ENCODE results near the gene ARMC10.

ARMC10 gene

GRCh38 chr7:103065667-103066066 is 9.3 kb upstream of the ARMC10 start:
- H3K9me3 ChIP-seq: no peaks in the 10 kb centered on the region
- no peaks in the 10 kb centered on the region for H3K4me1 ChIP-seq (ENCODE audit: control insufficient read depth in 1 of 2, insufficient read depth in 1 of 2, low read depth in 1 of 2, low read length in 1 of 2)
- H3K4me3 ChIP-seq (ENCODE audit: low read depth in 1 of 2, low read length in 1 of 2): no peak overlapping the region
- no peaks in the 10 kb centered on the region for H3K27me3 ChIP-seq
- TF ChIP-seq CTCF (IDR thresholded peaks at IDR 0.05): no peak
- no peak overlapping the region for H3K27ac ChIP-seq
- H3K36me3 ChIP-seq: no peaks in the 10 kb centered on the region

- H3K9me3 ChIP-seq: no peaks in the 10 kb centered on the region
- peaks cover 0 to under 1% of the 10 kb centered on the region in 2 experiments for H3K4me1 ChIP-seq (ENCODE audit: control insufficient read depth in 1 of 2, insufficient read depth in 1 of 2, low read depth in 1 of 2, low read length in 1 of 2)
- TF ChIP-seq CTCF (IDR thresholded peaks at IDR 0.05): no peak
These were observed 6.2 kb upstream of the ARMC10 start for GRCh38 chr7:103068414-103069403.

GRCh38 chr7:103071000-103071399 is 3.9 kb upstream of the ARMC10 start:
- H3K36me3 ChIP-seq: no peaks in the 10 kb centered on the region
- no peaks in the 10 kb centered on the region for H3K9me3 ChIP-seq
- H3K27ac ChIP-seq: no peak overlapping the region
- peaks cover 15 to 16% of the 10 kb centered on the region in 2 experiments for H3K4me1 ChIP-seq (ENCODE audit: control insufficient read depth in 1 of 2, insufficient read depth in 1 of 2, low read depth in 1 of 2, low read length in 1 of 2)
- no peaks in the 10 kb centered on the region for H3K27me3 ChIP-seq
- no peak overlapping the region for H3K4me3 ChIP-seq (ENCODE audit: low read depth in 1 of 2, low read length in 1 of 2)
- TF ChIP-seq CTCF (IDR thresholded peaks at IDR 0.05): no peak

More at GRCh38 chr7:103068414-103069403, 6.2 kb upstream of the ARMC10 start:
- H3K36me3 ChIP-seq: no peaks in the 10 kb centered on the region
- H3K27me3 ChIP-seq: no peaks in the 10 kb centered on the region
- no peak overlapping the region for H3K27ac ChIP-seq
- H3K4me3 ChIP-seq (ENCODE audit: low read depth in 1 of 2, low read length in 1 of 2): no peak overlapping the region

- no peaks in the 10 kb centered on the region for H3K36me3 ChIP-seq
- peaks cover 42 to 43% of the 10 kb centered on the region in 2 experiments for H3K4me1 ChIP-seq (ENCODE audit: control insufficient read depth in 1 of 2, insufficient read depth in 1 of 2, low read depth in 1 of 2, low read length in 1 of 2)
- peak overlapping the region; percentile 82 for H3K27ac ChIP-seq
- TF ChIP-seq CTCF (IDR thresholded peaks at IDR 0.05): no peak
- H3K4me3 ChIP-seq (ENCODE audit: low read depth in 1 of 2, low read length in 1 of 2): peak overlapping the region; percentile 77 to 86
- no peaks in the 10 kb centered on the region for H3K27me3 ChIP-seq
- H3K9me3 ChIP-seq: no peaks in the 10 kb centered on the region
These were observed 886 bp upstream of the ARMC10 start for GRCh38 chr7:103073989-103074518.

GRCh38 chr7:103075337-103075918 is 488 bp downstream of the ARMC10 start:
- Histone ChIP-seq H3K36me3 (no peaks in the 10 kb centered on the region), H3K27ac (peak overlapping the region; percentile 82), H3K4me3 (ENCODE audit: low read depth in 1 of 2, low read length in 1 of 2) (peak overlapping the region; percentile 77 to 86), H3K27me3 (no peaks in the 10 kb centered on the region), H3K4me1 (ENCODE audit: control insufficient read depth in 1 of 2, insufficient read depth in 1 of 2, low read depth in 1 of 2, low read length in 1 of 2) (peaks cover 42 to 43% of the 10 kb centered on the region in 2 experiments), H3K9me3 (no peaks in the 10 kb centered on the region)
- TF ChIP-seq CTCF (IDR thresholded peaks at IDR 0.05): no peak
